GM12801 (cell line): ENCODE measurements around the gene GPR18.

Experiments
- CTCF ChIP-seq: IDR thresholded peaks from one replicate; pipeline ENCODE4 v1.5.1; 2011; ENCODE audit warnings: control low read depth; ENCODE audit not compliant: insufficient read length; ENCODE audit errors: extremely low read depth

The GPR18 gene

GRCh38 chr13:99280166-99280565 lies 22.0 kb upstream of the GPR18 start:
- TF ChIP-seq CTCF, result no peak

DNA sequence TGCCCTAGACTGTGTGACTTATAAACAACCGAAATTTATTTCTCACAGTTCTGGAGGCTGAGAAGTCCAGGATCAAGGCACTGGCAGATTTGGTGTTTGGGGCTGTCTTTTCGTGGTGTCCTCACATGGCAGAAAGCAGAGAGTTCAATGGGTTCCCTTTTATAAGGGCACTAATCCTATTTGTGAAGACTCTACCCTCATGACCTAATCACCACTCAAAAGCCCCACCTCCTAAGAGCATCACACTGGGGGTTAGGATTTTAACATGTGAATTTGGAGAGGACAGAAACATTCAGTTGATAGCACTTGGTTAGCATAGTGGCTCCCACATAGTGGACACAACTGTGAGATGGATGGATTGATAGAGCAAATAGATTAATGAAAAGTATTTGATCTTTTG lies 21.5 kb upstream of the GPR18 start:
- no peak for TF ChIP-seq CTCF

GRCh38 chr13:99278843-99279242 lies 20.7 kb upstream of the GPR18 start:
- no peak for TF ChIP-seq CTCF

- TF ChIP-seq CTCF, result no peak
Observed at GRCh38 chr13:99278200-99278599, 20.0 kb upstream of the GPR18 start.

GRCh38 chr13:99277629-99278028 lies 19.4 kb upstream of the GPR18 start:
- TF ChIP-seq CTCF, result no peak

- no peak for TF ChIP-seq CTCF
Observed at GRCh38 chr13:99276706-99277105, 18.5 kb upstream of the GPR18 start.

GRCh38 chr13:99275093-99275469 lies 16.9 kb upstream of the GPR18 start:
- no peak for TF ChIP-seq CTCF

DNA sequence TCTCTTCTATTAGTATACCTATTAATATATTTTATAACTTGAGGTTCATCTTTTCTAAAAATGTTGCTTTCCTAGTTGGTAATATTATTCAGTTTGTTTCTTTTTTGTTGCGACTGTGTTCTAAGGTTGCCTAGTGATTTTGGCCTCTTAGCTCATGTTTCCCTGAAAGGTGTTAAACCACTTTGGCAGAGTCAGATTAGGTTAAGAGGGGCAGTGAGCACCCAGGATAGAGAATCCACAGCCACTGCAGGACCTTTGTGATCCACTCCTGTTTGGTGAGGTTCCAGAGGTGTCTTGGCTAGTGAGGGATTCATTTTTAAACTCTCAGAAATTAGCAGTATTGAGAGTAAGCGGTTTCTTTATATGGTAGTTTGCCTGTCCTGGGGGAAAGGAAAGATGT lies 14.9 kb upstream of the GPR18 start:
- no peak for TF ChIP-seq CTCF
